ENCODE measurements around the gene CAPN15. TPM values are rescaled to one million over a fixed set of nuclear protein-coding genes. Genes with fewer than 3 reads are reported as not detected.
A peak's percentile ranks its signal among the peaks of the same experiment; 100 is the strongest.

The CAPN15 gene
- total RNA-seq, 5 donors from 2014 or later (not counting 1 experiment from before 2014, with no cell fraction given): 61.7 to 89.0 (median 82.7) TPM

DNA sequence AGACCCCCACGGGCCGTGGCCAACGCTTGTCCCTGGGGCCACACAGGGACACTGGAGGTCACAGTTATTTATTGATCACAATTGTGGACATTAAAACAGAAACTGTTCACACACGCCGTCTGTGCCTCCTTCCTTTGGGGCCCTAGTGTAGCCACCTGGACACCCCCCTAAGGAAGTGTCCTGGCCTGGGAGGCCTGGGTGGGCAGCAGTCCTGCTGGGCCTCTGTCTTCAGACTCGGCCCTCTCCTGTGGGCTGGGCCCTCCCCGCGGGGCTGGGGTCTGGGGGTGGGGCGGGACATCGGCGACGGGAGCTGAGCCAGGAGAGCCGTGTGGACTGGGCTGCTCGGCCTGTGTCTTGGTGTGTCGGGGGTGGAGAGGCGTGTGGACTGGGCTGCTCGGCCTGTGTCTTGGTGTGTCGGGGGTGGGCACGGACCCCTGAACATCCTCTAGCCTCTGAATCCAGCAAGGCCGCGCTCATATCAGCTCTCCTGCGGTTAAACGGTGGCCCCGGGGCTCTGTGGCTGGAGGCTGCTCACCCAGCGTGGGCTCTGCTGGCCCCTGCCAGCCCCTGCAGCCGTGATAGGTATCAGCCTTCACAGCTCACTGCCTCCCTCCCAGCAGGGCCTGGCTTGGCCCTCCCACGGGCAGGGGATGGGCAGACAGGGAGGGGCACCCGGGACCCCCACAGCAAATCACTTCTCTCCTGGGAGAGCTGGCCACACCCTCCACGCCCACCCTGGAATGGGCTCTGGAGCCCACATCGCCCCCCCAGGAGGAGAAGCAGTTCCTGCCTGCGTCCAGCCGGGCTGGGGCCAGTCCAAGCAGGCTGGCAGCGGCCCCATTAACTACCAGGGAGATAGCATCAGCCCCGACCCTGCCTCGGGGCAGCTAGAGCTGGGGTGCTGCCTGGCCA, 38.2 kb downstream of the CAPN15 start:
- Histone ChIP-seq H3K9me3 (no peaks in the 10 kb centered on the region), H3K36me3 (ENCODE audit: control insufficient read depth in 2 of 2, extremely low read depth in 1 of 2, insufficient read depth in 1 of 2, low read length in 1 of 2) (no peaks in the 10 kb centered on the region), H3K27ac (ENCODE audit: low read length) (no peak overlapping the region), H3K4me1 (ENCODE audit: control insufficient read depth in 1 of 2, extremely low read depth in 1 of 2, insufficient read depth in 2 of 2, low read length in 2 of 2) (peaks cover 11 to 43% of the 10 kb centered on the region in 2 experiments), H3K4me3 (ENCODE audit: control insufficient read depth in 1 of 2, extremely low read depth in 1 of 2, low read length in 1 of 2) (no peak overlapping the region), H3K27me3 (replicated peaks in 1 of 2; ENCODE audit: control insufficient read depth in 2 of 2, extremely low read depth in 1 of 2, insufficient read depth in 2 of 2, low read length in 1 of 2) (peaks cover 0 to 12% of the 10 kb centered on the region in 2 experiments)
- POLR2A ChIA-PET: no interaction called here
- peak overlapping the region in 1 of 3 donors; percentile 78 for H3K4me3 Mint-ChIP-seq
- no peak overlapping the region for H3K27ac Mint-ChIP-seq
- H3K4me1 Mint-ChIP-seq: peaks cover 19 to 21% (median 20%) of the 10 kb centered on the region in 3 donors
- peaks cover 0 to 6% of the 10 kb centered on the region in 2 donors for H3K27me3 Mint-ChIP-seq
- ATAC-seq (replicated peaks in 1 of 4): no peak
- CTCF ChIA-PET: no interaction called here
- H3K36me3 Mint-ChIP-seq: no peaks in the 10 kb centered on the region
- WGBS (ENCODE audit: insufficient coverage): 92% methylated on average over 24 of the region's 35 CpGs
- no peak for DNase-seq
- H3K9me3 Mint-ChIP-seq: no peaks in the 10 kb centered on the region

- no peaks in the 10 kb centered on the region for H3K9me3 ChIP-seq
- H3K27ac Mint-ChIP-seq: peak within 1 kb of the TSS; percentile 79 to 89
- peak within 1 kb of the TSS; percentile 64 to 78 (median 65) for H3K4me3 Mint-ChIP-seq
- 32% methylated on average over 22 of the region's 26 CpGs for WGBS (ENCODE audit: insufficient coverage)
- H3K27me3 Mint-ChIP-seq: peaks cover 0 to 6% of the 10 kb centered on the region in 2 donors
- peaks cover 29 to 31% (median 30%) of the 10 kb centered on the region in 3 donors for H3K4me1 Mint-ChIP-seq
- ChIA-PET POLR2A (no interaction called here), CTCF (interaction anchor here in 1 of 2 donors (0.6 kb wide), 2 partner anchors 10 to 503 kb away, joined by 4 read pairs; no protein-coding TSS in a partner anchor)
- H3K27me3 ChIP-seq (replicated peaks in 1 of 2; ENCODE audit: control insufficient read depth in 2 of 2, extremely low read depth in 1 of 2, insufficient read depth in 2 of 2, low read length in 1 of 2): peaks cover 0 to 2% of the 10 kb centered on the region in 2 experiments
- H3K36me3 Mint-ChIP-seq: no peaks in the 10 kb centered on the region
- peak within 1 kb of the TSS; percentile 35 to 46 for H3K4me3 ChIP-seq (ENCODE audit: control insufficient read depth in 1 of 2, extremely low read depth in 1 of 2, low read length in 1 of 2)
- DNase-seq (peak in 29 of 35 experiments; percentile 15 to 68 (median 38)), ATAC-seq (replicated peaks in 1 of 4) (peak; percentile 43 to 61 (median 50))
- peak within 1 kb of the TSS; percentile 31 for H3K27ac ChIP-seq (ENCODE audit: low read length)
- no peaks in the 10 kb centered on the region for H3K9me3 Mint-ChIP-seq
- no peaks in the 10 kb centered on the region for H3K36me3 ChIP-seq (ENCODE audit: control insufficient read depth in 2 of 2, extremely low read depth in 1 of 2, insufficient read depth in 1 of 2, low read length in 1 of 2)
- peaks cover 11 to 50% of the 10 kb centered on the region in 2 experiments for H3K4me1 ChIP-seq (ENCODE audit: control insufficient read depth in 1 of 2, extremely low read depth in 1 of 2, insufficient read depth in 2 of 2, low read length in 2 of 2)
Observed at GRCh38 chr16:566475-567372, 39.2 kb downstream of the CAPN15 start, which contains the start of gene NHLRC4. Gene NHLRC4 (plus strand): TSS chr16:567005. CDS start chr16:568048, 1,043 bp downstream.

- DNase-seq (no peak), ATAC-seq (replicated peaks in 1 of 4) (no peak)
- POLR2A ChIA-PET: no interaction called here
- Histone ChIP-seq H3K4me1 (ENCODE audit: control insufficient read depth in 1 of 2, extremely low read depth in 1 of 2, insufficient read depth in 2 of 2, low read length in 2 of 2) (peaks cover 11 to 50% of the 10 kb centered on the region in 2 experiments), H3K9me3 (no peaks in the 10 kb centered on the region), H3K27ac (ENCODE audit: low read length) (peak overlapping the region; percentile 31), H3K27me3 (replicated peaks in 1 of 2; ENCODE audit: control insufficient read depth in 2 of 2, extremely low read depth in 1 of 2, insufficient read depth in 2 of 2, low read length in 1 of 2) (no peaks in the 10 kb centered on the region), H3K36me3 (ENCODE audit: control insufficient read depth in 2 of 2, extremely low read depth in 1 of 2, insufficient read depth in 1 of 2, low read length in 1 of 2) (no peaks in the 10 kb centered on the region), H3K4me3 (ENCODE audit: control insufficient read depth in 1 of 2, extremely low read depth in 1 of 2, low read length in 1 of 2) (peak overlapping the region; percentile 35 to 46)
- CTCF ChIA-PET: interaction anchor here in 1 of 2 donors (0.6 kb wide), 1 partner anchor 10 kb away, joined by 4 read pairs; no protein-coding TSS in a partner anchor
- Mint-ChIP-seq H3K27me3 (peaks cover 0 to 1% of the 10 kb centered on the region in 2 donors), H3K27ac (peak overlapping the region; percentile 79 to 89), H3K9me3 (no peaks in the 10 kb centered on the region), H3K4me1 (peaks cover 33 to 35% (median 34%) of the 10 kb centered on the region in 3 donors), H3K36me3 (no peaks in the 10 kb centered on the region), H3K4me3 (peak overlapping the region; percentile 64 to 78 (median 65))
- WGBS (ENCODE audit: insufficient coverage): 97% methylated on average over 29 of the region's 35 CpGs
Observed at GRCh38 chr16:567373-568256, 40.1 kb downstream of the CAPN15 start.

- no peak for ATAC-seq (replicated peaks in 1 of 4)
- Mint-ChIP-seq H3K36me3 (no peaks in the 10 kb centered on the region), H3K27ac (peak overlapping the region; percentile 93 to 94), H3K9me3 (no peaks in the 10 kb centered on the region), H3K4me3 (peak overlapping the region; percentile 81 to 82 (median 82)), H3K27me3 (no peaks in the 10 kb centered on the region), H3K4me1 (peaks cover 33 to 35% (median 34%) of the 10 kb centered on the region in 3 donors)
- Histone ChIP-seq H3K9me3 (no peaks in the 10 kb centered on the region), H3K36me3 (ENCODE audit: control insufficient read depth in 2 of 2, extremely low read depth in 1 of 2, insufficient read depth in 1 of 2, low read length in 1 of 2) (no peaks in the 10 kb centered on the region), H3K27me3 (replicated peaks in 1 of 2; ENCODE audit: control insufficient read depth in 2 of 2, extremely low read depth in 1 of 2, insufficient read depth in 2 of 2, low read length in 1 of 2) (no peaks in the 10 kb centered on the region), H3K4me1 (ENCODE audit: control insufficient read depth in 1 of 2, extremely low read depth in 1 of 2, insufficient read depth in 2 of 2, low read length in 2 of 2) (peaks cover 11 to 50% of the 10 kb centered on the region in 2 experiments), H3K4me3 (ENCODE audit: control insufficient read depth in 1 of 2, extremely low read depth in 1 of 2, low read length in 1 of 2) (peak overlapping the region; percentile 50 to 64), H3K27ac (ENCODE audit: low read length) (peak overlapping the region; percentile 83)
- 97% methylated on average over 6 of the region's 11 CpGs for WGBS (ENCODE audit: insufficient coverage)
- ChIA-PET CTCF (interaction anchor here in 1 of 2 donors (0.6 kb wide), 1 partner anchor 542 kb away, joined by 3 read pairs; no protein-coding TSS in a partner anchor), POLR2A (interaction anchor here in 1 of 2 donors (0.5 kb wide), 1 partner anchor 36 kb away, joined by 3 read pairs; no protein-coding TSS in a partner anchor)
- DNase-seq: no peak
Observed at GRCh38 chr16:568401-569258, 41.1 kb downstream of the CAPN15 start.
